Measurements from ENCODE around the gene KPNA6.
"Not testable (repeated sequence)": the region's sequence is repeated elsewhere in the genome, so short reads cannot be mapped to it uniquely, and the experiment has no call there.

The KPNA6 gene

DNA sequence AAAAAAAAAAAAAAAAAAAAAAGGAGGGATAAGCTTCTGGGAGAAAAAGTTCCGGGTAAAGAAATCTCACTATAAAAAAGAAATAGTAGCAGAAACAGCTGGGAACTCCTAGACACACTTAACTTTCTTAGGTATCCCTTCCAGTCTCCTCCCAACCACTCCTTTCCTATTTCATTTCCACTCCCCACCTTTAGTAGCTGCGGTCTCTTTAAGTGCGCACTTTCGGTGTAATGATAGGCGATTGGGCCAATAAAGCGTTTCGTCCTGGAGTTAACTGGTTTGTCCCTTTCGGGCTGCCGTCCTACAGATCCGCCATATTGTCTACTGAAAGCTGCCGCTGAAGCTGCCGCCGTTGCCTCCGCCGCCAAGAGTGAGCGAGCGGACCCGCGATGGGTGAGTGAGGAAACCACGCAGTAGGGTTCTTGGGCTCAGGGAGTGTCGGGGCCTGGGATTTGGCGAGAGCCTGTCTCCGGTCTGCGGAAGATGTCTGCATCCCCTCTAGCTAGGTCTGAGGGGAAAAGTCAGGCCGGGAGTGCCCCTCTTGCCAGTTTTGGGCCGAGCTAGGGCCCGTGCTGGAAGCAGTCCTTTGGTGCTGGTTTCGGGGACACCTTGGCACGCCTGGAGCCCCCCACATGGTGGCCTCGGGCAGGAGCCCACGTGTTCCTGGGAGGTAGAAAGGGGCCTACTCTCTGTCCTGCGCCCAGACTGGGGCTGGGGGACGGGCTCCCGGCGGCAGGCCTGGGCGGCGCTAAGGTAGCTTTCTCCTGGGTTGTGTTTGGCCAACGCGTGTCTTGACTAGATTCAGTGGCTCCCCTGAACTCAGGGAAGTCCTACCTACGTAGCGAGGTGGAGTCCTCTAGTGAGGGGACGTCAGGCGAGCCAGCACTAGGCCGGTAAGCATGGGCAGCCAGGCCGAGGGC, at the start of gene KPNA6:
KPNA6 (plus strand) TSS at position 315 of the 920 bp plus-strand sequence; CDS start at position 390, 75 bp downstream.
- DNase-seq (ENCODE audit: low read depth in 2 of 2), result peak; percentile 92 to 94

- no peak for DNase-seq (ENCODE audit: low read depth in 2 of 2)
Observed at GRCh38 chr1:32060914-32061313, 46.9 kb upstream of the KPNA6 start.

DNA sequence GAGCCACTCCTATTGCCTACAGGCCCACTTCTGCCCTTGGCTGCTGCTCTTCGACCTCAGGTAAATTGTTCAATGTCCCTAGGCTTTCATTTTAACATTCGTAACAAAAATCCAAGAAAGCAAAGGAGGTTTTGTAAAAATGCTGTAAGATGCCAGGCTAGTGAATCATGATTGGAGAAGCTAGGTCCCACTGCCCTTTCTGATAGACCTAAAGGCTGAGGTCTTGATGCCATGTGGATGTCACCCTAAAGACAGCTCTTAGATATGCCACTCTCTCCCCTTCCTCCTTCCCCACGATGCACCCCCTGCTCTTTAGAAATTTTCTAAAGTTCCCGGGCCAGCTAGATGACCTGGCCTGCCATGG, 45.0 kb upstream of the KPNA6 start:
- no peak for DNase-seq (ENCODE audit: low read depth in 2 of 2)

GRCh38 chr1:32063261-32063681, 44.6 kb upstream of the KPNA6 start:
- DNase-seq (ENCODE audit: low read depth in 2 of 2), result peak in 1 of 2 experiments; percentile 60

GRCh38 chr1:32065613-32066488, 42.0 kb upstream of the KPNA6 start:
- DNase-seq (ENCODE audit: low read depth in 2 of 2), result not testable (repeated sequence)

GRCh38 chr1:32066489-32066873, 41.4 kb upstream of the KPNA6 start:
- peak in 1 of 2 experiments; percentile 52 for DNase-seq (ENCODE audit: low read depth in 2 of 2)

DNA sequence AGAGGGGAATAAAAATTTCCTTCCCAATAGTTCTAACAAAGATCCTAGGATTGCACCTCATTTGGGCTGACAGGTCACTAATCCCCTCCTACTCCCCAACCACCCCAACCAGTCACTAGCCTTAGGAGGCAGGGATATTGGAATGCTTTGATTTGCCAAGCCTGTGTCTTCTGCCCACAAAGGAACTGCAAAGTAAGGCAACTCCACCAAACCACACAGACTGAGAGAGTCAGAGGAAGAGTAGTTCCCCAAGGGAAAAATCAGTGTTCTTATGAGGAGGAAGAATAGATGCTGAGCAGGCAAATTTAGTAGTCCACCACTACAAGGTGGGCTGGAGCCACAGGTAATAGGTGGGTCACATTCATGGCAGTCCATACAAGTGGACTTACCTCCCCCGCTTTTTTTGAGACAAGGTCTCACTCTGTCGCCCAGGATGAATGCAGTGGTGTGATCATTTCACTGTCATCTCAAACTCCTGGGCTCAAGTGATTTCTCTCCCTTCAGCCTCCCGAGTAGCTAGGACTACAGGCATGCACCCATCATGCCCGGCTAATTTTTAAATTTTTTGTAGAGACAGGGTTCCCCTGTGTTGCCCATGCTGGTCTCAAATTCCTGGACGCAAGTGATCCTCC, 38.8 kb upstream of the KPNA6 start:
- no peak for DNase-seq (ENCODE audit: low read depth in 2 of 2)

DNA sequence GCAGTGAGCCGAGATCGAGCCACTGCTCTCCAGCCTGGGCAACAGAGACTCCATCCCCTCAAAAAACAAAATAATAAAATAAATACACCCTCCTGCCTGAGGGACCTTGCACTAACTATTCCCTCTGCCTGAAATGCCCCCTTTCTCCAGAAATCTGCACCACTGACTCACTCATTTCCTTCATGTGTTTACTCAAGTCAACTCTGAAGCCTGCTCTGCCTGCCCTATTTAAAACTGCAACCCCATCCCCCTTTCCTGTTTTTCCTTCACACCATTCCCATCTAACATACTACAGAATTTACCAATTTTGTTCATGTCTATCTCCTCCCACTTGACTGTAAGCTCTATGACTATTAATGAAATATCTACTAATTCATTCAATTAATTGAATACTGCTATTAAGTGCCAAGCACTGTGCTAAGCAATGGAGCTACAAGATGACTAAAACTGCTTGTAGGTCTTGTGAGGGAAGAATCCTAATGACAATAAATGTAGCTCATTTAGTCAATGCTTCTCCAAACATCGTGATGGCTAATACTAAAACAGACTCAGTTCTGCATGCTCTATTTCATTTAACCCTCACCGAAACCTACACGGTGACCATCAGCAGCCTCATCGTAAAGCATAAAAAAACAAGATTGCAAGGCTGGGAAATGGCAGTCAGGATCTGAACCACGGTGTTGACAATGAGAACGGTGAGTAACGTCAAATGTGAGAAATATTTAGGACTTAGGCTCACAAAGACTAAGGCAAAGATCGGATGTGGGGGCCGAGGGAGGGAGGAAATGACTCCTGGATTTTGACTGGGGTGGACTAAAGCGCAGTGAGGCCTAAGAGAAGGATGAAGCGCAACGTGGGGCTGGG, 35.9 kb upstream of the KPNA6 start:
- no peak for DNase-seq (ENCODE audit: low read depth in 2 of 2)

DNA sequence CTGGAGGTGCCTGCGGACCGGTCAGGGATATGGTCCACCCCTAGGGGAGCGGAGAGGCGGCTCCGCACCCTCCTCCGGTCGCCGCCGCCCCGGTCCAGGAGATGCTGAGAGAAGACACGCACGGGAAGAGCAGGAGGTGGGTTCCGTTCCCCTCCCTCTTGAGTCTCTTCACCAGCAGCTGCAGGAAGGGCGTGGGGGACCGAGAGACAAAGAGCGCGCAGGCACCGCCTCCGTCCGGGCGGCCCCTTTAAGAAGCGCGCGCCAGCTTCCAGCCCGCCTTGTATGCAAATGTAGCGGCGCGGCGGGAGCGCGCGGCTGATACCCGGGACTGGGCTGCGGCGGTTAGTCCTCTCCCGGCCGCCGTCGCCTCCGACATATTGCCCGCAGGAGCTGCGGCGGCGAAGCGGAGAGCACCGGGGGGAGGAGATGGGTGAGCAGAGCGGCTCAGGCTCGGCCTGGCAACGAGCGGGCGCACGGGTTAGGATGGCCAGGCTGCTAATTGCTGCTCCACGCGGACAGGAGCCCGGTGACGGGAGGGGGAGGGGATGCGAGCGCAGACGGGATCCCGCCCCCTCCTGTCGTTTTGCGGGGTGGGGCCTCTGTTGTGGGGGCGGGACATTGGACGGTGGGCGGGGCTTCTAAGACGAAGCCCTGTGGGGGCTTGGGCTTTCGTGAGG, 35.1 kb upstream of the KPNA6 start, which contains the start of gene TMEM39B:
TMEM39B (plus strand) TSS at position 318 of the 677 bp plus-strand sequence; CDS start at position 427, 109 bp downstream.
- peak; percentile 91 for DNase-seq (ENCODE audit: low read depth in 2 of 2)

DNA sequence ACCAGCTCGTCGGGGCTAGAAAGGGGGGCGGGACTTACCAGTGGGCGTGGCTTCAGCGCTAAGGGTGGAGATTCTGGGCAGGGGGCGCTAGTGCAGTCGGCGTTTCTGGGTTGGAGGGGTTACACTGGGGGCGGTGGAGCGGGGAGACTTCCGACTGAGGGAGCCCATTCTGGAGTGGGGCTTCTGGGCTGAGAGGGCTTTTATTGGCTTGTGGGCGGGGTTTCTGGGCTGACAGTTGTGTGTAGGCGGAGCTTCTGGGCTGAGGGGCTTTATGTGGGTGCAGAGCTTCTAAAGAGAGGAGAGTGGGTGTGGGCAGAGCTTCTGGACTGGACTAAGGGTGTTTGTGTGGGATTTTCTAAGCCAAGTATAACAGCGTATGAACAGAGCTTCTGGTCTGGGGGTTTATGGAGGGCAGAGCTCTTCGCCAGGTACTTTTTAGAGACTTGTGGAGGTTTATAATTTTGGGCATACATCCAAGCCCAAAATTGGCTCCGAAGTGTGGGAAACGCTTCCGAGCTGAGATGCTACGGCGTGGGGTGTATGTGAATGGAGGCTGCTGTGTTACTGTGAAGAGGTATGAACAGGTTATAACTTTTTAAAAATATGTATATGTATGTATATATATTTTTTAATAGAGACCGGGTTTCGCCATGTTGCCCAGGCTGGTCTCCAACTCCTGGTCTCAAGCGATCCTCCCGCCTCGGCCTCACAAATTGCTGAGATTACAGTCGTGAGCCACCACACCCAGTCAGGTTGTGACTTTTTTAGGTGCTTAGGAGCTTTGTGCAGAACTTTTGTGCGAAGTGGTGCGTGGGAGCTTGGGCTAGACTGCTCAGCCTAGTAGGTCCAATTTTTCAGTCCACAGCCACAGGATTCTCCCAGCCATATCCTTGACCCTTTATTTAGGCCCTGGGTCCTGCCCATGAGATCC, 34.3 kb upstream of the KPNA6 start:
- DNase-seq (ENCODE audit: low read depth in 2 of 2), result no peak

- DNase-seq (ENCODE audit: low read depth in 2 of 2), result no peak
Observed at GRCh38 chr1:32074841-32075240, 33.0 kb upstream of the KPNA6 start.

DNA sequence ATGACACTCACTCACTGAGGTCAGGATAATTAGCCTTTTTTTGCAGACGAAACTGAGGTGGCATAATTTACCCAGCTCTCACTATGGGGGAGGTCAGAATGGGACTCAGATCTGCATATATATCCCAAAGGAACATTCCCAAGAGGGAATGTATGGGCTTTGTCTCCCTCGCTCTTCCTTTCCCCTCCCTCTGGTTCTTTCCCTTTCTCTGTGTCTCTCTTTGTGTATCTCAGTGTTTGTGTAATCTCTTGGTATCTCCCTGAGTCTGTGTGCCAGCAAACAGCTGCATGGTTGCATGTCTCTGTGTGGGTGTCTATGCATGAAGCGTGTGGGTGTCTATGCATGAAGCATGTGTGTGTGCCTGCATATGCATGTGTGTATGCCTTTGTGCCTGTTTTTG, 30.4 kb upstream of the KPNA6 start:
- no peak for DNase-seq (ENCODE audit: low read depth in 2 of 2)

GRCh38 chr1:32082022-32082421, 25.8 kb upstream of the KPNA6 start:
- no peak for DNase-seq (ENCODE audit: low read depth in 2 of 2)

- DNase-seq (ENCODE audit: low read depth in 2 of 2), result not testable (repeated sequence)
Observed at GRCh38 chr1:32086381-32086780, 21.5 kb upstream of the KPNA6 start.

- no peak for DNase-seq (ENCODE audit: low read depth in 2 of 2)
Observed at GRCh38 chr1:32091176-32091575, 16.7 kb upstream of the KPNA6 start.

GRCh38 chr1:32091591-32091990, 16.3 kb upstream of the KPNA6 start:
- no peak for DNase-seq (ENCODE audit: low read depth in 2 of 2)

DNA sequence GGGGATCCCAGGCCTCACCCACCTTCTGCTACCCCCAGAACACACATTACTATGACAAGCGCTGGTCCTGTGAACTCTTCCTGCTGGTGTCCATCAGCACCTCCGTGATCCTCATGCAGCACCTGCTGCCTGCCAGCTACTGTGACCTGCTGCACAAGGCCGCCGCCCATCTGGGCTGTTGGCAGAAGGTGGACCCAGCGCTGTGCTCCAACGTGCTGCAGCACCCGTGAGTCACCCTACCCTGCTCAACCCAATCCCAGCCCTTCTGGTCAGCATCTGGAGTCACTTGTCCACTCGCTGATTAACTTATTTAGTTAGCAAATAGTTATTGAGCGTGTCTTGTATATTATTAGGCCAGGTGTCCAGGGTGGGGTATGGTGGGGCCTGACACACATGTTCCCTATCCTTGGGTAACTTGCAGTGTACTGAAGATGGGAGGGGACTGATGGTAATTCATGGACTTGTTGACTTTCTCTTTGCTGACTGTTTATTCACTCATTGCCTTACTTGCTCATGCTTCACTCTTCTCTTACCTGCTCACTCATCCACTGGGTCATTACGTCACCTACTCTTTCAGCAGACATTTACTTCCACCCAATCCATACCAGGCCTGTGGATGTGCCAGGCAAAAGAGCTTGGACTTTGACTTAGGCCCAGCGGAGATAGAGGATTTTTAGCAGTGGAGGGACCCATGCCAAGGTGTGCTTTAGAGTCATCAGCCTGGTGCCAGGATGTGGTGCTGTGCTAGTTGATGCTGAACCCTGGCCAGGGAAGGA, 12.9 kb upstream of the KPNA6 start:
- DNase-seq (ENCODE audit: low read depth in 2 of 2), result no peak

- DNase-seq (ENCODE audit: low read depth in 2 of 2), result no peak
Observed at GRCh38 chr1:32099426-32099825, 8.4 kb upstream of the KPNA6 start.
